ENCODE results near the gene FAT4. TPM values are rescaled to one million over a fixed set of nuclear protein-coding genes. Genes with fewer than 3 reads are reported as not detected.
A peak's percentile ranks its signal among the peaks of the same experiment; 100 is the strongest.

FAT4 gene, protein sequence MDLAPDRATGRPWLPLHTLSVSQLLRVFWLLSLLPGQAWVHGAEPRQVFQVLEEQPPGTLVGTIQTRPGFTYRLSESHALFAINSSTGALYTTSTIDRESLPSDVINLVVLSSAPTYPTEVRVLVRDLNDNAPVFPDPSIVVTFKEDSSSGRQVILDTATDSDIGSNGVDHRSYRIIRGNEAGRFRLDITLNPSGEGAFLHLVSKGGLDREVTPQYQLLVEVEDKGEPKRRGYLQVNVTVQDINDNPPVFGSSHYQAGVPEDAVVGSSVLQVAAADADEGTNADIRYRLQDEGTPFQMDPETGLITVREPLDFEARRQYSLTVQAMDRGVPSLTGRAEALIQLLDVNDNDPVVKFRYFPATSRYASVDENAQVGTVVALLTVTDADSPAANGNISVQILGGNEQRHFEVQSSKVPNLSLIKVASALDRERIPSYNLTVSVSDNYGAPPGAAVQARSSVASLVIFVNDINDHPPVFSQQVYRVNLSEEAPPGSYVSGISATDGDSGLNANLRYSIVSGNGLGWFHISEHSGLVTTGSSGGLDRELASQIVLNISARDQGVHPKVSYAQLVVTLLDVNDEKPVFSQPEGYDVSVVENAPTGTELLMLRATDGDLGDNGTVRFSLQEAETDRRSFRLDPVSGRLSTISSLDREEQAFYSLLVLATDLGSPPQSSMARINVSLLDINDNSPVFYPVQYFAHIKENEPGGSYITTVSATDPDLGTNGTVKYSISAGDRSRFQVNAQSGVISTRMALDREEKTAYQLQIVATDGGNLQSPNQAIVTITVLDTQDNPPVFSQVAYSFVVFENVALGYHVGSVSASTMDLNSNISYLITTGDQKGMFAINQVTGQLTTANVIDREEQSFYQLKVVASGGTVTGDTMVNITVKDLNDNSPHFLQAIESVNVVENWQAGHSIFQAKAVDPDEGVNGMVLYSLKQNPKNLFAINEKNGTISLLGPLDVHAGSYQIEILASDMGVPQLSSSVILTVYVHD (N-terminal part only)
- 31.3 and 33.6 TPM in 2 replicates for total RNA-seq (2021)
- Bru-seq, nascent RNA = percentile 90 among the genes with signal in this experiment
- BruChase-seq, experiment 1, labeled RNA remaining after a 2-hour chase = percentile 85 among the genes with signal in this experiment
- percentile 86 among the genes with signal in this experiment for BruChase-seq, experiment 2, labeled RNA remaining after a 6-hour chase
- long read RNA-seq, partial matches to known transcripts = 4 of 8 reads
- long read RNA-seq, other reads (novel, unspliced or antisense) = 4 of 8 reads

DNA sequence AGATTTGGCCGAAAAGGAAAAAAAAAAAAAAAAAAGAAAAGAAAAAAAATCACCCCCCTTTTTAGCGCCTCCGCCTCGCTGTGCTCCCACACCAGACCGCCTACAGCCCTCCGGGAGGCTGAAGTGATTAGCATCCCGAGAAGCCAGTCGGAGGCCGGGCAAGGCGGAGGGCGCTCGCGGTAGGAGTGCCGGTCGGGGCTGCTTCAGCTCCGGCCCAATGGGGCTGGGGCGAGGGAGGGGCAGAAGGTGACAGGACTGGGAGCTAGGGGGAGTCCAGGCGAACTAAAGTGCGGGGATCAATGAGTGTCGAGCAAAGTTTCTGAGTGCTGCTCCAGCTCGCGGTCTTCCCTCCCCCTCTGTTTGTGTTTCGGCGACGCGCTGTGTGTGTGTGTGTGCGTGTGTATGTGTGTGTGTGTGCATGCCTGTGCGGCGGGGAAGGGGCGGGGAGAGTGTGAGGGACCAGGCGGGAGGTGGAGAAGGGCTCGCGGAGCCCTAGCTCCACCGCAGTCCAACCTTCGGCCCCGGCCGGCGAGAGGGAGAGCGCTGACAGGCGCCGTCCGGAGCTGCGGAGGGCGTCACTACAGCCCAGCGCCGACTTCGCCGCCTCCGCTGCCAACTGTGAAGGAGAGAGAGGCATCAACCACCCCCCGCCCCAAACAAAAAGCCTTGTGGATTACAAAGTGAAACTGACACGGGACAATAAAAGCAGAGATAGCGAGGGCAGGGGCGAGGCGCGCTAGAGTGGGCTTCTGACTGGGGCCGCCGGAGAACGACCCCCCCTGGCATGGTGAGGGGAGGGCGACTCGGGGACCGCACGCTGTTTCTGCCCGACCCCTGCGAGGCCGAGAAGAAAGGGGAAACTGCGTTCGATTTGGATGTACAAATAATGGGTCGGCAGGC lies at the start of gene FAT4:
Gene FAT4, plus strand, starts transcription at position 280 of the 900 bp plus-strand sequence. CDS start 1,457 bp downstream, outside the sequence.
- peaks cover 20% of the 10 kb centered on the region for H3K36me3 ChIP-seq (ENCODE audit: insufficient read depth, low read length, poor library complexity, severe bottlenecking)
- intact Hi-C loops (cut with micrococcal nuclease; ENCODE audit: unreplicated experiment) = loop anchor here (5.0 kb wide), 4 partner anchors 427 to 1642 kb away; no protein-coding TSS in a partner anchor
- H3K4me1 ChIP-seq (ENCODE audit: insufficient read depth, low read length, poor library complexity, severe bottlenecking) = peaks cover 23% of the 10 kb centered on the region
- peak; percentile 96 for DNase-seq (ENCODE audit: low spot score)
- no peaks in the 10 kb centered on the region for H3K27me3 ChIP-seq (replicated peaks; ENCODE audit: insufficient read depth, low read depth, low read length, poor library complexity)
- ChIA-PET CTCF (interaction anchor here (0.6 kb wide), 1 partner anchor 667 kb away, joined by 6 read pairs; no protein-coding TSS in a partner anchor), POLR2A (ENCODE audit: low non-redundant PET) (no interaction called here)
- TSS peak; percentile 50 for BruUV-seq (replicated peaks)
- TF ChIP-seq EZH2 (IDR thresholded peaks at IDR 0.05; ENCODE audit: borderline replicate concordance, low read depth, low read length, poor library complexity, severe bottlenecking) = no peak
- TF ChIP-seq, protein P1, sequence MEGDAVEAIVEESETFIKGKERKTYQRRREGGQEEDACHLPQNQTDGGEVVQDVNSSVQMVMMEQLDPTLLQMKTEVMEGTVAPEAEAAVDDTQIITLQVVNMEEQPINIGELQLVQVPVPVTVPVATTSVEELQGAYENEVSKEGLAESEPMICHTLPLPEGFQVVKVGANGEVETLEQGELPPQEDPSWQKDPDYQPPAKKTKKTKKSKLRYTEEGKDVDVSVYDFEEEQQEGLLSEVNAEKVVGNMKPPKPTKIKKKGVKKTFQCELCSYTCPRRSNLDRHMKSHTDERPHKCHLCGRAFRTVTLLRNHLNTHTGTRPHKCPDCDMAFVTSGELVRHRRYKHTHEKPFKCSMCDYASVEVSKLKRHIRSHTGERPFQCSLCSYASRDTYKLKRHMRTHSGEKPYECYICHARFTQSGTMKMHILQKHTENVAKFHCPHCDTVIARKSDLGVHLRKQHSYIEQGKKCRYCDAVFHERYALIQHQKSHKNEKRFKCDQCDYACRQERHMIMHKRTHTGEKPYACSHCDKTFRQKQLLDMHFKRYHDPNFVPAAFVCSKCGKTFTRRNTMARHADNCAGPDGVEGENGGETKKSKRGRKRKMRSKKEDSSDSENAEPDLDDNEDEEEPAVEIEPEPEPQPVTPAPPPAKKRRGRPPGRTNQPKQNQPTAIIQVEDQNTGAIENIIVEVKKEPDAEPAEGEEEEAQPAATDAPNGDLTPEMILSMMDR (conservative IDR thresholded peaks at IDR 0.05; ENCODE audit: low read depth, low read length) = 0 out of 2 replicates have a peak, but pooled peaks have one; percentile 14
- H3K27ac ChIP-seq (ENCODE audit: low read depth, low read length, poor library complexity, severe bottlenecking) = peak within 1 kb of the TSS; percentile 84
- no peaks in the 10 kb centered on the region for H3K9me3 ChIP-seq (ENCODE audit: low read depth, low read length, poor library complexity, severe bottlenecking)
- H3K4me3 ChIP-seq (ENCODE audit: low read depth, low read length, poor library complexity, severe bottlenecking) = peak within 1 kb of the TSS; percentile 85

DNA sequence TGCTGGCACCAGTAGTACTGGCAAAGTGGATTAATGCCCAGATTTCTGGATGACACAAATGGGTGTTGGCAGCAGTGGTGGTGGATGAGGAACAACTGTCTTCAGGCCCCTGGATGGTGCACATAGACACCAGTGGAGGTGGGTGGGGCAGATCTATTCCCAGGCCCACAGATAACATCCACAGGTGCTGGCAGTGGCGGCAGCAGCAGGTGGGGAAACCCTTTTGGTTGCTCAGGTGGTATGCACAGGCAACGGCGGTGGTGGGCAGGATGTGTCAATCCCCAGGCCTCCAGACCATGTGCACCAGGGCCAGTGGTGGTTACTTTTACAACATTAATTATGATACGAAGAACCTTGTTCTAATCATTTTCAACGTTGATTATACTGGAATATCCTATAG lies 48.9 kb upstream of the FAT4 start:
- DNase-seq (ENCODE audit: low spot score) = no peak
- Histone ChIP-seq H3K27ac (ENCODE audit: low read depth, low read length, poor library complexity, severe bottlenecking) (no peak overlapping the region), H3K27me3 (replicated peaks; ENCODE audit: insufficient read depth, low read depth, low read length, poor library complexity) (no peaks in the 10 kb centered on the region), H3K4me1 (ENCODE audit: insufficient read depth, low read length, poor library complexity, severe bottlenecking) (no peaks in the 10 kb centered on the region), H3K4me3 (ENCODE audit: low read depth, low read length, poor library complexity, severe bottlenecking) (no peak overlapping the region), H3K36me3 (ENCODE audit: insufficient read depth, low read length, poor library complexity, severe bottlenecking) (no peaks in the 10 kb centered on the region), H3K9me3 (ENCODE audit: low read depth, low read length, poor library complexity, severe bottlenecking) (no peaks in the 10 kb centered on the region)
- intact Hi-C loops (cut with micrococcal nuclease; ENCODE audit: unreplicated experiment) = no loop called here
- no peak for TF ChIP-seq EZH2 (IDR thresholded peaks at IDR 0.05; ENCODE audit: borderline replicate concordance, low read depth, low read length, poor library complexity, severe bottlenecking)
- TF ChIP-seq, protein P1 (conservative IDR thresholded peaks at IDR 0.05; ENCODE audit: low read depth, low read length) = no peak
- BruUV-seq (replicated peaks) = no TSS peak
- POLR2A ChIA-PET (ENCODE audit: low non-redundant PET) = no interaction called here
- CTCF ChIA-PET = no interaction called here

Data from A673 (cell line).